ENCODE measurements around the gene UNC50. TPM values are rescaled to one million over a fixed set of nuclear protein-coding genes. Genes with fewer than 3 reads are reported as not detected.

Gene UNC50
- polyA plus RNA-seq, 2 of the 4 experiments (the other 2 are of a cell fraction) = 57.0 to 90.6 TPM

GRCh38 chr2:98578231-98578630, 30.2 kb upstream of the UNC50 start:
- Histone ChIP-seq H3K4me3 (no peak overlapping the region), H3K4me2 (no peak overlapping the region), H3K9me3 (no peaks in the 10 kb centered on the region), H3K27ac (no peak overlapping the region), H3K4me1 (no peaks in the 10 kb centered on the region)
- ATAC-seq (no peak), DNase-seq (ENCODE audit: low read depth in 1 of 2, low spot score in 1 of 2) (no peak), FAIRE-seq (no peak)
- TF ChIP-seq KDM1A (IDR thresholded peaks at IDR 0.05; ENCODE audit: low read depth) (no peak), BHLHE40 (IDR thresholded peaks at IDR 0.05; ENCODE audit: low read depth, low read length) (no peak), MAX (IDR thresholded peaks at IDR 0.05) (no peak), CHD2 (IDR thresholded peaks at IDR 0.05; ENCODE audit: low read length, partially characterized antibody) (no peak), ZC3H11A (IDR thresholded peaks at IDR 0.05) (no peak), CBX2 (IDR thresholded peaks at IDR 0.05; ENCODE audit: borderline replicate concordance, low read depth) (no peak), CEBPB (IDR thresholded peaks at IDR 0.05) (no peak), FOSL2 (IDR thresholded peaks at IDR 0.05) (no peak), FOSL2 (CRISPR knock-in tag; IDR thresholded peaks at IDR 0.05) (no peak), RNF2 (IDR thresholded peaks at IDR 0.05; ENCODE audit: borderline replicate concordance, low read depth) (no peak)
- TF ChIP-seq, protein P1, sequence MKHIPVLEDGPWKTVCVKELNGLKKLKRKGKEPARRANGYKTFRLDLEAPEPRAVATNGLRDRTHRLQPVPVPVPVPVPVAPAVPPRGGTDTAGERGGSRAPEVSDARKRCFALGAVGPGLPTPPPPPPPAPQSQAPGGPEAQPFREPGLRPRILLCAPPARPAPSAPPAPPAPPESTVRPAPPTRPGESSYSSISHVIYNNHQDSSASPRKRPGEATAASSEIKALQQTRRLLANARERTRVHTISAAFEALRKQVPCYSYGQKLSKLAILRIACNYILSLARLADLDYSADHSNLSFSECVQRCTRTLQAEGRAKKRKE (CRISPR knock-in tag; IDR thresholded peaks at IDR 0.05; ENCODE audit: low read depth) = no peak
- TF ChIP-seq, protein P2, sequence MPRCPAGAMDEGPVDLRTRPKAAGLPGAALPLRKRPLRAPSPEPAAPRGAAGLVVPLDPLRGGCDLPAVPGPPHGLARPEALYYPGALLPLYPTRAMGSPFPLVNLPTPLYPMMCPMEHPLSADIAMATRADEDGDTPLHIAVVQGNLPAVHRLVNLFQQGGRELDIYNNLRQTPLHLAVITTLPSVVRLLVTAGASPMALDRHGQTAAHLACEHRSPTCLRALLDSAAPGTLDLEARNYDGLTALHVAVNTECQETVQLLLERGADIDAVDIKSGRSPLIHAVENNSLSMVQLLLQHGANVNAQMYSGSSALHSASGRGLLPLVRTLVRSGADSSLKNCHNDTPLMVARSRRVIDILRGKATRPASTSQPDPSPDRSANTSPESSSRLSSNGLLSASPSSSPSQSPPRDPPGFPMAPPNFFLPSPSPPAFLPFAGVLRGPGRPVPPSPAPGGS (IDR thresholded peaks at IDR 0.05) = no peak
- CTCF ChIA-PET = interaction anchor here (0.6 to 3.6 kb wide), 2 partner anchors 8 to 9 kb away, joined by 3 to 20 read pairs; no protein-coding TSS in a partner anchor
- WGBS (ENCODE audit: missing lambda C conversion rate) = 91% methylated on average over 9 of the region's 9 CpGs
- POLR2A ChIA-PET = no interaction called here

DNA sequence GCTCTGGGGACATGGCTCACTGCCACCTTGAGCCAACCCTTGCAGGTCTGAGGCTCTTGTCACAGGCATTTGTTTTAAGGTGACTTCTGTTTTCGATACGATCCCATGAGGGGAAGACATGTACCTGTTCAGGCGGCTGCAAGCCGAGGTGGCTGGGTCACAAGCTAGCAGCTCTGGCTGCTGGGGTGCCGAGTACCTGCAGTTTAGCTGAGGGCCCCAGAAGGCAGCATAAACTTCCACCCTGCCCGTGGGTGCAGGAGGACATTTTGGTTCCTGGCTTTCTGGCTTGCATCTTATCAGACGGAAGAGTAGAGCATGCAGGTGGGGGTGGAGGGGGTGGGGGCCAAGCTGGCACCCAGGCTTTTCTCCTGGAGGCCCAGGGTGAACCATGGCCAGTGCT, 28.5 kb upstream of the UNC50 start:
- TF ChIP-seq RAD21 (conservative IDR thresholded peaks at IDR 0.05 in 1 of 2, IDR thresholded peaks at IDR 0.05 in 1 of 2) = no peak
- TF ChIP-seq TFCP2L1 (CRISPR knock-in tag; IDR thresholded peaks at IDR 0.05) = no peak
- no peak for TF ChIP-seq KDM5A (IDR thresholded peaks at IDR 0.05)
- TF ChIP-seq NR3C1 (IDR thresholded peaks at IDR 0.05) = no peak
- no peak for TF ChIP-seq EHMT2 (IDR thresholded peaks at IDR 0.05; ENCODE audit: low read depth)
- TF ChIP-seq JUNB (IDR thresholded peaks at IDR 0.05) = no peak
- TF ChIP-seq, protein P3, sequence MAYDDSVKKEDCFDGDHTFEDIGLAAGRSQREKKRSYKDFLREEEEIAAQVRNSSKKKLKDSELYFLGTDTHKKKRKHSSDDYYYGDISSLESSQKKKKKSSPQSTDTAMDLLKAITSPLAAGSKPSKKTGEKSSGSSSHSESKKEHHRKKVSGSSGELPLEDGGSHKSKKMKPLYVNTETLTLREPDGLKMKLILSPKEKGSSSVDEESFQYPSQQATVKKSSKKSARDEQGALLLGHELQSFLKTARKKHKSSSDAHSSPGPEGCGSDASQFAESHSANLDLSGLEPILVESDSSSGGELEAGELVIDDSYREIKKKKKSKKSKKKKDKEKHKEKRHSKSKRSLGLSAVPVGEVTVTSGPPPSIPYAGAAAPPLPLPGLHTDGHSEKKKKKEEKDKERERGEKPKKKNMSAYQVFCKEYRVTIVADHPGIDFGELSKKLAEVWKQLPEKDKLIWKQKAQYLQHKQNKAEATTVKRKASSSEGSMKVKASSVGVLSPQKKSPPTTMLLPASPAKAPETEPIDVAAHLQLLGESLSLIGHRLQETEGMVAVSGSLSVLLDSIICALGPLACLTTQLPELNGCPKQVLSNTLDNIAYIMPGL (CRISPR knock-in tag; IDR thresholded peaks at IDR 0.05; ENCODE audit: borderline replicate concordance) = no peak
- no peak for TF ChIP-seq CEBPB (IDR thresholded peaks at IDR 0.05)
- TF ChIP-seq FOSB (CRISPR knock-in tag; IDR thresholded peaks at IDR 0.05) = no peak
- no peak for TF ChIP-seq HDAC2 (IDR thresholded peaks at IDR 0.05)
- TF ChIP-seq SREBF2 (IDR thresholded peaks at IDR 0.05) = no peak
- TF ChIP-seq HOXB13 (CRISPR knock-in tag; IDR thresholded peaks at IDR 0.05; ENCODE audit: low read depth) = no peak
- no peak for TF ChIP-seq RFX5 (IDR thresholded peaks at IDR 0.05)
- TF ChIP-seq HEYL (CRISPR knock-in tag; IDR thresholded peaks at IDR 0.05) = no peak
- TF ChIP-seq EP300 (IDR thresholded peaks at IDR 0.05) = no peak
- no peak for DNase-seq (ENCODE audit: low read depth in 1 of 2, low spot score in 1 of 2)

More for the DNA sequence above, 28.5 kb upstream of the UNC50 start:
- Histone ChIP-seq H3K27ac (no peak overlapping the region), H3K4me2 (no peak overlapping the region), H3K4me1 (no peaks in the 10 kb centered on the region), H3K9me3 (no peaks in the 10 kb centered on the region), H3K4me3 (no peak overlapping the region)
- FAIRE-seq = no peak
- CTCF ChIA-PET = interaction anchor here (0.5 to 3.6 kb wide), 2 partner anchors 10 to 614 kb away, joined by 3 to 20 read pairs; no protein-coding TSS in a partner anchor
- WGBS (ENCODE audit: missing lambda C conversion rate) = 95% methylated on average over 6 of the region's 7 CpGs
- ATAC-seq = no peak
- POLR2A ChIA-PET = no interaction called here
